KOPT-K1 (cell line): ENCODE results near the gene CFP.

Experiments used
- H3K27ac ChIP-seq: fragments of 200-600 bp; sonication (generic); 2 replicates; pipeline ENCODE4 v1.5.1; 2016; ENCODE audit warnings: antibody characterized with exemption, mild to moderate bottlenecking, low read depth, low read length; ENCODE audit not compliant: poor library complexity, severe bottlenecking
- H3K36me3 ChIP-seq: fragments of 200-600 bp; sonication (generic); 2 replicates; pipeline ENCODE4 v1.5.1; 2017; ENCODE audit warnings: antibody characterized with exemption, mild to moderate bottlenecking, low read length, moderate library complexity; ENCODE audit not compliant: insufficient read depth
- H3K9me3 ChIP-seq: fragments of 200-600 bp; sonication (generic); 2 replicates; pipeline ENCODE4 v1.5.1; 2017; ENCODE audit warnings: antibody characterized with exemption, low read length, mild to moderate bottlenecking; ENCODE audit not compliant: insufficient read depth, poor library complexity, severe bottlenecking

CFP gene

GRCh38 chrX:47649271-47649670, 19.5 kb upstream of the CFP start:
- H3K36me3 ChIP-seq, result peaks cover 53% of the 10 kb centered on the region
- peak overlapping the region; percentile 77 for H3K27ac ChIP-seq
- no peaks in the 10 kb centered on the region for H3K9me3 ChIP-seq

GRCh38 chrX:47648376-47648775, 18.6 kb upstream of the CFP start:
- peaks cover 53% of the 10 kb centered on the region for H3K36me3 ChIP-seq

GRCh38 chrX:47646636-47647035, 16.9 kb upstream of the CFP start:
- Histone ChIP-seq H3K36me3 (peaks cover 48% of the 10 kb centered on the region), H3K9me3 (no peaks in the 10 kb centered on the region), H3K27ac (no peak overlapping the region)

More at GRCh38 chrX:47648376-47648775, 18.6 kb upstream of the CFP start:
- Histone ChIP-seq H3K9me3 (no peaks in the 10 kb centered on the region), H3K27ac (no peak overlapping the region)

- H3K36me3 ChIP-seq, result peaks cover 55% of the 10 kb centered on the region
- no peaks in the 10 kb centered on the region for H3K9me3 ChIP-seq
- H3K27ac ChIP-seq, result no peak overlapping the region
These were observed 15.8 kb upstream of the CFP start for GRCh38 chrX:47645530-47645929.

GRCh38 chrX:47644557-47645091, 14.9 kb upstream of the CFP start:
- no peak overlapping the region for H3K27ac ChIP-seq
- H3K9me3 ChIP-seq, result peaks cover 6% of the 10 kb centered on the region
- peaks cover 64% of the 10 kb centered on the region for H3K36me3 ChIP-seq

- H3K36me3 ChIP-seq, result peaks cover 71% of the 10 kb centered on the region
- peaks cover 8% of the 10 kb centered on the region for H3K9me3 ChIP-seq
- no peak overlapping the region for H3K27ac ChIP-seq
These were observed 14.2 kb upstream of the CFP start for GRCh38 chrX:47643926-47644325.

GRCh38 chrX:47638816-47639215, 9.1 kb upstream of the CFP start:
- peaks cover 92% of the 10 kb centered on the region for H3K36me3 ChIP-seq
- H3K9me3 ChIP-seq, result peaks cover 8% of the 10 kb centered on the region
- H3K27ac ChIP-seq, result no peak overlapping the region

- Histone ChIP-seq H3K9me3 (peaks cover 8% of the 10 kb centered on the region), H3K27ac (no peak overlapping the region), H3K36me3 (peaks cover 87% of the 10 kb centered on the region)
These were observed 7.9 kb upstream of the CFP start for GRCh38 chrX:47637546-47638195.

GRCh38 chrX:47634871-47635575, 5.3 kb upstream of the CFP start:
- Histone ChIP-seq H3K27ac (no peak overlapping the region), H3K36me3 (peaks cover 61% of the 10 kb centered on the region), H3K9me3 (peaks cover 6% of the 10 kb centered on the region)

- peaks cover 50% of the 10 kb centered on the region for H3K36me3 ChIP-seq
- no peaks in the 10 kb centered on the region for H3K9me3 ChIP-seq
- H3K27ac ChIP-seq, result no peak overlapping the region
These were observed 4.2 kb upstream of the CFP start for GRCh38 chrX:47633689-47634590.

GRCh38 chrX:47632666-47633065, 2.9 kb upstream of the CFP start:
- H3K9me3 ChIP-seq, result no peaks in the 10 kb centered on the region
- H3K27ac ChIP-seq, result no peak overlapping the region
- H3K36me3 ChIP-seq, result peaks cover 37% of the 10 kb centered on the region

GRCh38 chrX:47631676-47632075, 1.9 kb upstream of the CFP start:
- Histone ChIP-seq H3K9me3 (no peaks in the 10 kb centered on the region), H3K36me3 (peaks cover 27% of the 10 kb centered on the region; the same call in 1 of the 2 replicates), H3K27ac (no peak overlapping the region)

GRCh38 chrX:47628982-47629381, 748 bp downstream of the CFP start:
- H3K9me3 ChIP-seq, result no peaks in the 10 kb centered on the region
- H3K27ac ChIP-seq, result no peak overlapping the region
- peaks cover 3% of the 10 kb centered on the region; the same call in 1 of the 2 replicates for H3K36me3 ChIP-seq

GRCh38 chrX:47625365-47625764, 4.4 kb downstream of the CFP start:
- no peaks in the 10 kb centered on the region for H3K36me3 ChIP-seq
- no peaks in the 10 kb centered on the region for H3K9me3 ChIP-seq
- H3K27ac ChIP-seq, result no peak overlapping the region

GRCh38 chrX:47623540-47624027, 6.1 kb downstream of the CFP start:
- no peaks in the 10 kb centered on the region for H3K36me3 ChIP-seq
- H3K9me3 ChIP-seq, result no peaks in the 10 kb centered on the region
- H3K27ac ChIP-seq, result no peak overlapping the region
